T-helper 2 cell treated with Interferon-gamma antibody and Interleukin-4, amounts not matched to agents 100 ng/mL and 5 ng/mL, for 36 hours (primary cell): Measurements from ENCODE around the gene C22orf39. TPM values are rescaled to one million over a fixed set of nuclear protein-coding genes. Genes with fewer than 3 reads are reported as not detected.

Experiments
- intact Hi-C: fragments of 100-400 bp; cut with micrococcal nuclease; formaldehyde crosslinking; loops from one replicate; pipeline ENCODE4 v1.15.1; 2023
- total RNA-seq: library from RNA; stranded (reverse); gene quantifications from 2 replicates; pipeline ENCODE4 v1.2.3, GENCODE V29; 2022

Gene C22orf39
- total RNA-seq, 1 donor from 2014 or later, result 27.4 TPM

GRCh38 chr22:19478045-19478900, 30.8 kb upstream of the C22orf39 start:
- intact Hi-C loops, result loop anchor here (2.0 to 5.0 kb wide), 3 partner anchors 154 to 356 kb away; partner anchors contain the start of genes CLTCL1 and DGCR2

DNA sequence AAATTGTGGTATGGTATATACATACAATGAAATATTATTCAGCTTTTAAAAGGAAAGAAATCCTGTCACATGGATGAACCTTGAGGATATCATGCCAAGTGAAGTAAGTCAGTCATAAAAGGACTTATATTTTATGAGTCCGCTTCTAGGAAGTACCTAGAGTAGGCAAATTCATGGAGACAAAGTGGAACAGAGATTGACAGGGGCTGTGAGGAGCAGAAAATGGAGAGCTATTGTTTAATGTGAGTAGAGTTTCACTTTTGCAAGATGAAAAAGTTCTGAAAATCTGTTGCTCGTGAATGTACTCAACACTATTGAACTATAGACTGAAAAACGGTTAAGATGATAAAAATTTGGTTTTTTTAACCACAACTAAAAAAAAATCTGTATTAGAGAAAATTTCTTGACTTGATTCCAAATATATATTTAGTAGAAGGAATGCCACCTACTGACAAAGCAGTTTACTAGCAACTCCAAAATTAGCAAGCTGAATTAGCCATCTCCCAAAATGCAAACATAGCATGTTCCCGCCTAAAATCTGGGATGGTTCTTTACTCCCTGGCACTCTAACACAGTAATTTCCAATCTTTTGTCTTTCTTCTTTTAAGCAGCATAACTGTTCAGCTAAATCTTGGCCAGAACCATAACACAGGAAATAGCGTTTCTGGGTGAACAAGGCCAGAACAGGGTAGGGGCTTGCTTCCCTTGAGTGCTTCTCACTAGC, 30.0 kb upstream of the C22orf39 start:
- intact Hi-C loops, result loop anchor here (2.0 to 5.0 kb wide), 3 partner anchors 155 to 355 kb away; partner anchors contain the start of genes CLTCL1 and DGCR2

GRCh38 chr22:19476023-19476422, 28.5 kb upstream of the C22orf39 start:
- intact Hi-C loops, result loop anchor here (5.0 kb wide), 2 partner anchors 156 to 354 kb away; partner anchors contain the start of gene DGCR2

DNA sequence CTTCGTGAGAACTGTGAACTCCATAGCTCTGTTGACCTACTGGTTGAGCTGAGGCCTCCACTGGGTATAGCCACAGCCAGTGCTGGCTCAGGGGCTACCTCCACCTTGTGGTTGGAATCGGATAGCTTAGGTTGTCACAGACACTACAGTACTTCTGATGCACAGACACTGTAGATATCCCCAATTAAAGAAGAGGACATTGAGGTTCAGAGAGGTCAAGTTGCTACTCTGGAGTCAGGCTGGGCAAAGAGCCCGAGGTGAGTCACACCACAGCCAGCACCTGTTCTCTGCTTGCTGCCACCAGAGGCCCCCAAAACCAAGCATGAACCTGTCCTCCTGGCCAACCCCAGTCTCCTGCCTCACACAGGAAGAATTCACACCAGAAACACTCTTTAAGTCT, 26.1 kb upstream of the C22orf39 start:
- intact Hi-C loops, result no loop called here

- intact Hi-C loops, result no loop called here
Measured at GRCh38 chr22:19472233-19472632, 24.7 kb upstream of the C22orf39 start.

GRCh38 chr22:19471572-19471971, 24.1 kb upstream of the C22orf39 start:
- intact Hi-C loops, result no loop called here

DNA sequence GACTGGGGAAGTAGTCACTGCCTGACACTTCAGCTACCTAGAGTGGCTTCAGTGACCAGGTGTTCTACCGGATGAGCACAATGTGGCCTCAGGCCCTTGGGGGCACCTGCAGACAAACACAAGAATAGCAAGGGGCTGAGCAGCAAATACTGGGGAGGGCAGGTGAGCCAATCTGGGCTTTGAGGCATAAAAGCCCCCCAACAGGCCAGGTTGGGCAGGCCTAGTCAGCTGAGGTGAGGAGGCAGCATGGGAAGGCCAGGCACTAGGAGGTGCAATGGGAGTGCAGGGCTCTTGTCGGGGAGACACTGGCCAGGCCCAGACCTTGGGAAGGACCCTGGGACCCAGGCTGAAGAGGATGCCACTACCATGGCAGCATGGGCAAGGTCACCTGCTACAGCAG, 22.5 kb upstream of the C22orf39 start:
- intact Hi-C loops, result no loop called here

- intact Hi-C loops, result no loop called here
Measured at GRCh38 chr22:19469421-19469820, 21.9 kb upstream of the C22orf39 start.

DNA sequence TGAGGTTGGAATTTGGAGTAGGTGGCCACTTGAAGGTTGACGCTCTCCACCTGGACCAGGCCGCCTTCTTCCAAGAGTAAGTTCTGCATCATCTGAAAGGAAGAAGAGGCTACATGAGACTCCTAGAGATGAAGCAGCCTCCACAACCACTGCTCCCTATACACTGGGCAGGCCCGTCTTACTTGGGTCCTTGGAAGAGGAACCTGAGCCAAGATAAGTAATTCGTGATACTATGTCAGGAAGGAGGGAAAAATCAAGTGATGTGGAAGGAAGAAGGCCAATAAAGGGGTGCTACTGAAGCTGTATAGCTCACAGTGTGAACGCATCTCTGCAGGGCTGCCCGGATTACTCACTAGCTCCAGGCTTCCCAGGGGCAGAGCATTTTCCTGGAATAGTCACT, 20.4 kb upstream of the C22orf39 start:
- intact Hi-C loops, result no loop called here

GRCh38 chr22:19466848-19467752, 19.6 kb upstream of the C22orf39 start:
- intact Hi-C loops, result no loop called here

DNA sequence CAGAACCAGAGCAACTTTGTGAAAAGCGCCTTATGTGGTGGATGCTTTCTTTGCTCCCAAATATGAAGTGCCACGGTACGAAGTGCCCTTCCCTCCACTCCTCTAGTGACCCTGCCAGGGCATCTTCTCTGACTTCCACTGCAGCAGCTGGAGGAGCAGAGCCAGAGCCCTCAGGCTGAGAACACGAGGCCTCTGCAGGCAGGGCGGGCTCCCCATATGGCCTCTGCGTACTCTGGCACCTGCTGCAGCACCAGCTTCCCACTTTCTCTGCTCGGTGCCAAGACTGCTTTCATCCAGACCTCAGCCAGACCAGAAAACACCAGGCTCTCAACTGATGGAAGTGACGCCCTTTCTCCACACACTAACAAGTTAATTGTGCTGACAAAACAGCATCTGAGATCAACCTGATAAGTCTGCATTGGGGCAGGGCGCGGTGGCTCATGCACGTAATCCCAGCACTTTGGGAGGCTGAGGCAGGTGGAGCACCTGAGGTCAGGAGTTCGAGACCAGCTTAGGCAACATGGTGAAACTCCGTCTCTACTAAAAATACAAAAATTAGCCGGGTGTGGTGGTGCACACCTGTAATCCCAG, 18.7 kb upstream of the C22orf39 start:
- intact Hi-C loops, result no loop called here

DNA sequence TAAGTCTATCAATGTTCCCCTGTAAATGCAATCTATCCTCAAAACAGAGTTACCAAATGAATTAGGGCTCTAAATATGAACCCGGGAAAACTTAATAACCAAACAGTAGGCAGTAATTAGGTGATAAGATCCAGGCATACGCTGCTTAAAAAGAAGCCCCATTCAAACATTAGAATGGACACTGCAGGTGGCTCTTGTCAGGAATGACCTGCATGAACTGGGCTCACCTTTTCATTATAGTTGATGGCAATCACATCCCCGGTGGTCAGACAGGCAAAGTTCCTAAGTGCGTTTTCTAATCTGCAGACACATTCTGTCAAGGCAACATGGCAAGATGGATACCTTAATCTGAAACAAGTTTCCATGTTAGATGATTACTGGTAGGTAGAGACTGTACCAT, 17.5 kb upstream of the C22orf39 start:
- intact Hi-C loops, result no loop called here

DNA sequence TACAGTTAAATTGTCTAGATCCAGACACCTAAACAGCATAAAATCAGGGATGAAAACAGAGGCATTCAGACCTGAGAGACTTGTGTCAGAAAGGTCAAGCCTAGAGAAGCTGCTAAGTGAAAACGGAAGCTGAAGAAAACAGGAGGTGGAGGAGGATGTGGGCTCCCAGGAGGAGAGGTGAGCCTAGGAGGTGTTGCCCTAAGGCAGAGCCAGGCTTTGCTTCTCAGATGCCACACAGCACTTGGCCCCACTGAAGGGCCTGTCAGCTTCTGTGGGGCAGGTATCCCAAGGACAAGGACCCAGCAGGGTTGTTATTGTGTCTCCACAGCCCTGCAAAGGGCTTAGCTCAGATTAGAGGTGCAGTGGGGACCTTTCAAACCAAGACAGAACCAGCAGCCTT, 17.0 kb upstream of the C22orf39 start:
- intact Hi-C loops, result no loop called here

DNA sequence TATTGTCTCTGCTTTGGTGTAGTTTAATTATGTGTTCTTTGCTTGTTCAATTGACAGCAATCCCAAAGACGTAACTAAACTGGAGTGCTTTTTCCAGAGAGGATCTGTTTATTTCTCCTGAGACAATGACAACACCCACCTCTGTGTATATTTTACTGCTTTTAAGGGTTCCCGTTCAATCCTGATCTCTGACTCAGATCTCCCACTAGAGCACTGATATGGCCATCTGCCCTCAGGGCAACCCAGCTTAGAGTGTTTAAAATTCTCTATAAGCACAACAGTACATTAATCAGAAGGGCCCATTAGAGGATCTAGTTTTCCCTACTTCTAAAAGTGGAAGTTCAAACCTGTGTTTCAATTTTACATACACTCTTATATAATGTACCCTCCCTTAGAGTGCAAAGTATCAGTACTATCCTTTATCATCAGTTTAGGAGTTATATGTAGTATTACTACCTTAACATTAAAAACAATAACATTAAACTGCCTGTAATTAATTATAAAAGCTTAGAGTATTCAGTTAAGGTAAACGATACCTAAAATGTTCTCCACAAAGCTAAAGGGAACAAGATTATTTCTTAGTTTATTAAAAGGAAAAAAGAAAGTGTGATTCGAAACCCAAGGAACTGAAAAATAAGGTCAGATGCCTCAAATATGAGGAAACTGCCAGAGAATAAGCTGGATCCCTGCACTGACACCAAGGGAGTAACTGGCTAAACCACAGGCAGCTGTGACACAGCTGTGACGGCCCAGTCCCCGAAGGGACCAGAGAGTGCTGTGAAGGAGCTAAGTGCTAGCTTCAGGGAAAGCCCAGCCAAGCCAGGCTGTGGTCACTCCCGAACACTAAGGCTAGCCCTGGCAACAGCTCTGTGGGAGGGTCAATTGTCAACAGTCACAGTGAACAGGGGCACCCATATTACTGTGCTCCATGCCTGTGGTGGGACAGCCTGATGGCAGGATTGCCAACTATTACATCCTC, 16.3 kb upstream of the C22orf39 start:
- intact Hi-C loops, result no loop called here

- intact Hi-C loops, result no loop called here
Measured at GRCh38 chr22:19463008-19463407, 15.5 kb upstream of the C22orf39 start.

DNA sequence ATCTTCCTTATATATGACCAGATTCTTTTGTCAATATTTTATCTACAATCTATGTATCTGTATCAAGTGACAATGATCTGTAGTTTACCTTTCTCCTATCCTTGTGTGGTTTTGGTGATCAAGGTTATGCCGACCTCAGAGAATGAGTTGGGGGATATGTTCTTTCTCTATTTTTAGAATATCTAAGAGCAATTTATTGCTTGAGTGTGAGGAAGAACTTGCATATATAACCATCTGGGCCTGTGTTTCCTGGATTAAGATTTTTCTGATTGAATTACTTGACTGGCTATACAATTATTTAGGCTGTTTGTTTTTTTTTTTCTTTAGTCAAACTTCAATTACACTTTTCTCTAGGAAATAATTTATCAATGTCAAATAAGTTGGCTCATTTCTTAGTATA, 14.0 kb upstream of the C22orf39 start:
- intact Hi-C loops, result no loop called here

DNA sequence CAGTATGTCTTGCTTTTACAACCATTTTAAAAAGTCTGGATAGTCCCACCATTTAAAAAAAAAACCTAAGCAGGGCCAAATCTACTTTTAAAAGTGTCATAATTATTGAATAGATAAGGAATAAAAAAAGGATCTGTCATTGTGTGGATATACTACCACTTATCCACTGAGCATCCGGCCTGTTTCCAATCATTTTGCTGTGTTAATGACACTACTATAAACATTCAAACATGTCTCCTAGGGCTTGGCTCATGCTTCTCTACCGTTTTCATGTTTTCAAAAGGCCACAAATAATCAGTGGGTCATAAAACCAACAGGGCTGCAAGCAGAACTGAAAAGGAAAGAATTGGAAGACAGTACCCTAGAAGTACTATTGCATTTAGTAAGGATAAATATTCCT, 12.5 kb upstream of the C22orf39 start:
- intact Hi-C loops, result no loop called here

- intact Hi-C loops, result no loop called here
Measured at GRCh38 chr22:19457828-19458428, 10.4 kb upstream of the C22orf39 start.

DNA sequence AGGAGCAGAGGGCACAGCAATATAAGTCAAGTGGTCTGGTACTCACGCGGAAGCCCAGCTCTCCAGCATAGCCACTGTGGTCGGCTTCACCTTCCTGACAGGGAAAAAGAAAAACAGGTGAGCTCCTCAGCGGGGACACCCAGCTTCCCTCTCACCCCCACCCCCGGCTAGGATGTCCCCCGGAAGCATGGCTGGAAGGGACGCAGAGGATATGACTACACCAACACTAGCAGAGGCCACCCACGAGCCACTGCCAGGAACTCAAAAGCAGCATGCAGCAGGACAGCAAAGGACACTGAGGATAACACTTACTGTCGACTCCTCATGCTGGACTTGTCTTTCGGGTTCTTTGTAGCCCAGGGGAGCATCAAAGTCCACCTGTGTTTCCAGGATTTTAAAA, 9.0 kb upstream of the C22orf39 start:
- intact Hi-C loops, result no loop called here
